D341Med (cell line): Measurements from ENCODE around the gene RALGPS1.

Experiments
- DNase-seq: peaks from one replicate; pipeline ENCODE4 v3.0.0; 2012; ENCODE audit warnings: low spot score

The RALGPS1 gene

GRCh38 chr9:126907058-126907457, 7.5 kb upstream of the RALGPS1 start:
- no peak for DNase-seq

- no peak for DNase-seq
Measured at GRCh38 chr9:126915281-126915816, 767 bp downstream of the RALGPS1 start.

- DNase-seq, result no peak
Measured at GRCh38 chr9:126915846-126916543, 1.4 kb downstream of the RALGPS1 start.

- DNase-seq, result no peak
Measured at GRCh38 chr9:126916909-126917308, 2.3 kb downstream of the RALGPS1 start.

- no peak for DNase-seq
Measured at GRCh38 chr9:126919193-126919592, 4.6 kb downstream of the RALGPS1 start.

- DNase-seq, result no peak
Measured at GRCh38 chr9:126925876-126926275, 11.3 kb downstream of the RALGPS1 start.

- DNase-seq, result no peak
Measured at GRCh38 chr9:126926364-126926763, 11.8 kb downstream of the RALGPS1 start.

- DNase-seq, result no peak
Measured at GRCh38 chr9:126927419-126927818, 12.8 kb downstream of the RALGPS1 start.

GRCh38 chr9:126932871-126933321, 18.3 kb downstream of the RALGPS1 start:
- DNase-seq, result no peak

- no peak for DNase-seq
Measured at GRCh38 chr9:126933334-126933980, 18.9 kb downstream of the RALGPS1 start.

GRCh38 chr9:126934441-126934840, 19.9 kb downstream of the RALGPS1 start:
- no peak for DNase-seq

- DNase-seq, result no peak
Measured at GRCh38 chr9:126935630-126936029, 21.0 kb downstream of the RALGPS1 start.

- DNase-seq, result no peak
Measured at GRCh38 chr9:126937444-126937843, 22.9 kb downstream of the RALGPS1 start.

- DNase-seq, result no peak
Measured at GRCh38 chr9:126938327-126938726, 23.7 kb downstream of the RALGPS1 start.

GRCh38 chr9:126939821-126940221, 25.2 kb downstream of the RALGPS1 start:
- DNase-seq, result no peak

- no peak for DNase-seq
Measured at GRCh38 chr9:126942399-126942798, 27.8 kb downstream of the RALGPS1 start.

GRCh38 chr9:126945682-126946081, 31.1 kb downstream of the RALGPS1 start:
- DNase-seq, result no peak

GRCh38 chr9:126947529-126947928, 32.9 kb downstream of the RALGPS1 start:
- no peak for DNase-seq

- no peak for DNase-seq
Measured at GRCh38 chr9:126952205-126952977, 37.8 kb downstream of the RALGPS1 start.

GRCh38 chr9:126953041-126953809, 38.6 kb downstream of the RALGPS1 start:
- no peak for DNase-seq

GRCh38 chr9:126955811-126956210, 41.2 kb downstream of the RALGPS1 start:
- no peak for DNase-seq
